SW 1271 (cell line): ENCODE results near the gene CNOT3.

Experiments used
- DNase-seq, 2 experiments: peaks; one replicate each; lab custom pipeline; 2025; lab: John Stamatoyannopoulos, UW

CNOT3 gene

DNA sequence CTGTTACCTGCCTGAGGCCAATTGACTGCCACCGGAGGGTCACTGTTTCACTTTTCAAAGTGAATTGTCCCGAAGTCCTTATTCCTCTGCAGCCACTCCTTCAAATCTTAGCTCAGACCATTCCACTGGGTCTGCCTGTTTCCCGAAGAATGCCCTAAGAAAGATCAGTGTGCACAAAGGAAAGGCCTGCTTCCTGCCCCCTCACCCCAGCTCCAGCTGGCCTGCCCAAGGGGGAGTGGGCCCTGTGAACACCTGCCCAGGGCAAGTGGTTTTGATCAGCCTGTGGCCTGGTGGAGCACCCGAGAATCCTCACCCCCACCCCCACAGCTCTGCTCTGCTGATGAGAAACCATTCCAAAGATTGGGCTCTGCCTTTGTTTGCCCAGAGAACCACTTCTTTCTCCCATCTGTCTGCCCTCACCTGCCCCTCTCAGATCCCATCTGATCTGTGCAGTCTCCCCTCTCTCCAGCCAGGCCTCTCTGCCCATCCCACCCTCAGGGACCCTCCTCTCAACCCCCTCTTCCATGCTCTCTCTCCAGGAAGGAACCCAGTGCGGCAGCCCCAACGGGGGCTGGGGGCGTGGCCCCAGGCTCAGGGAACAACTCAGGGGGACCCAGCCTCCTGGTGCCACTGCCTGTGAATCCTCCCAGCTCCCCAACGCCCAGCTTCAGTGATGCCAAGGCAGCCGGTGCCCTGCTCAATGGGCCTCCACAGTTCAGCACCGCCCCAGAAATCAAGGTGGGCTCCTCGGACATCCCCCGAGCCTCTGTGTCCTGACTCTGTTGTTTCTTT lies 11.7 kb downstream of the CNOT3 start:
- DNase-seq = no peak

DNA sequence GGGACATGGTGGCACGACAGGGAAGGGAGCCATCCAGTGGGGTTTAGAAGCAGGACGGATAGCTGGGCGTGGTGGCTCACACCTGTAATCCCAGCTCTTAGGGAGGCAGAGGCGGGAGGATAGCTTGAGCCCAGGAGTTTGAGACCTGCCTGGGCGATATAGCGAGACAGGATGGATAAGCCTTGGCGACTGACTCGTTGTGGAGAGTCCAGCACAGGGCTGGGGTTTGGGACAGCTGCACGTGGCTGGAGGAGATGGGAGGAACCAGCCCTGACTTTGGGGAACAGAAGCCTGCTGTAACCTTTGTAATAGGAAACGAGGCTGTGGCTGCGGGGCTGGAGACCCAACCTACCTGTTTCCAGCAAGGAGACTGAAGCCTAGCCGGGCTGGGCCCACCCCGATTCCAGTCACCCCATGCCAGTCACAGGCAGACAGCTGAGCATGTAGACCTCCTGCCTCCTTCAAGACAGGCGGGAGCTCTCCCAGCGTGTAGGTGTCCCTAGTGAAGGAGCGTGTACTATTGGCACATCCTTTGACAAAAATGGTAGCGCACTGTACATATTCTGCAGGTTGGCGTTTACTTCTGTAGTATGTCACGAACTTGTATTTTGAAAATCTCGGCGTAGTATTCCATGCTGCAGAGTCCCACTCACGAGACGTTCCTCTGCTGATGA lies 13.9 kb downstream of the CNOT3 start:
- DNase-seq = no peak

DNA sequence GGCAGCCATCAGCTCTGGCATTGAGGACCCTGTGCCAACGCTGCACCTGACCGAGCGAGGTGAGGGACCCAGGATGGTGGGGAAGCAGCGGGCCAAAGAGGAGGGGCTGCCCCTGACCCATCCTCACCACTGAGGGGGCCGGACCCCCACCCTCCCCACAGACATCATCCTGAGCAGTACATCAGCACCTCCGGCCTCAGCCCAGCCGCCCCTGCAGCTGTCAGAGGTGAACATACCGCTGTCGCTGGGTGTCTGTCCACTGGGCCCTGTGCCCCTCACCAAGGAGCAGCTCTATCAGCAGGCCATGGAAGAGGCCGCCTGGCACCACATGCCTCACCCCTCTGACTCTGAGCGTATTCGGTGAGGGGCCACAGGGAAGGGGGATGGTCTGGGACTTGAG lies 14.7 kb downstream of the CNOT3 start:
- no peak for DNase-seq

DNA sequence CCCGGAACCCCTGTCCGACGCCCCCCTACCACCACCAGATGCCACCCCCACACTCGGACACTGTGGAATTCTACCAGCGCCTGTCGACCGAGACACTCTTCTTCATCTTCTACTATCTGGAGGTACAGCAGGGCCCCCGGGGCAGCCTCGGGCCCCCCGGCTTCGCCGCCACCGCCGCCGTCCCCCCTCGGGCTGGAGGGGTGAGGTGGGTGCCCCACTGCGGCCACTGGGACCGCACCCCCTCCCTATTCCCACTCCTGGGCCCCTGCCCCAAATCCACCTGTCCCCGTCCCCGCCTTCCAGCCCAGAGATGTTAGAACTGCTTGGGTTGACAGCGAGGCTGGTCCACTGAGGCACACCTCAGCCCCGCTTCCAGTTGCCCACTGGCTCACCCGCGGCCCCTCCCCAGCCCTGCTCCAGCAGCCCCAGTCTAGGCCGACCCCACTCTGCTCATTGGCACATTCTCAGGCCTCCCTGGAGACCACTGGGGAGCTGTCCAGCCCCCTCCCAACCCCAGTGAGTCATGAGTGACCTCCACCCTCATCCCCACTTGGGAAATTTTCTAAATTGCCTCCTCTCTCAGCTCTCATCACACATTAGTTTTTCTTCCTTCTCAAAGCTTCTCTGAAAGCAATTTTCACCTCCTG lies 15.4 kb downstream of the CNOT3 start:
- no peak for DNase-seq

DNA sequence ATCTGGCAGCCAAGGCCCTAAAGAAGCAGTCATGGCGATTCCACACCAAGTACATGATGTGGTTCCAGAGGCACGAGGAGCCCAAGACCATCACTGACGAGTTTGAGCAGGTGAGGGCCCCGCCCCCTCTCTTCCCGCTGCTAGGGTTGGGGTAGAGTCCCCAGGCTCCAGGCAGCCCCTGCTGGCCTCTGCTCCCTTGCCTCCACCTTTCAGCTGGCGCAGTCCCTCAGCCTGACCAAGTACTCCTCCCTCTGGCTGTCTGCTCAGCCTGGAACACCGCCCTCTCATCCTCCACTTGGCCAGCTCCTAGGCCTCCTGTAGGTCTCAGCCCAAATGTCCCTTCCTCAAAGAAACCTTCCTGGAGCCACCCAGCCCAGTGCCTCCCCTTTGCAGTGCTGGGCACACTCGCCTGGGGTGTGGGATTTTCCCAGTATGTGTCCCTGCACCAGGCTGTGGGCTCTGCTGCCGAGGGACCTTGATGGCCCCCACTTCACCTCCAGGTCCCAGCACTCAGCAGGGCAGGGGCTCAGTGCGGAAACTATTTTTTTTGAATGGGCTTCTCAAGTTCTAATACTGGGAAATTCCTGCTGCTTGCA lies 16.3 kb downstream of the CNOT3 start:
- no peak for DNase-seq

DNA sequence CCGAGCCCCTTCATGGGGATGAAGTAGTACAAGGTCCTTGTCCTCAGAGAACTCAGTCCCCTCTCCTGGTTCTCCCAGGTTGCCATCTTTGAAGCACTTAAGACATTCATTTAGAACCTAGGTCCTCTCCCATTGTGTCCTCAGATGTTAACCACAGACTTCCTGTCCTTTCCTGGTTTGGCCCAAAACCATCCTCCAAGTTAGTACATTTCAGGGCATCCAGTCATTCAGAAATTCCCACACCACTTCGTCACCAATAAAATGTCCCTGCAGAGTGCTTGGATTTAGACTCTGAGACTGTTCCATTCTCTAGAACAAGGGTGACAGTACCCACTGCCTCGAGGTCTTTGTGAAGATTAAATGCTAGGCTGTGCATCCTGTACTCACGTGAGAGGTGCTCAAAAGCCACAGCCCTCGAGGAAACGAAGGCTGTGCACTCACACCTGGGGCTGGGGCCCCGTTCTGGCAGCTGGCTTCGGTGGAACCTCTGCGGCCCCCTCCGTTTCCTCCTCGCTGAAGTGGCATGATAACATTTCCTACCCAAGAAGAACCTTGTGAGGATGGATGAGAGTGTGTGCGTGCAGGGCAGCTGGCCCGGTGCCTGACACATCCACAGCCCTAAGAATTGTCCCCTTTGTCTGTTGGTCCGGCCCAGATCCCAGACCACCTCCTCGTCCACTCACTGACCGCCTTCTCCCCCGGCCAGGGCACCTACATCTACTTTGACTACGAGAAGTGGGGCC lies 17.2 kb downstream of the CNOT3 start:
- peak in 1 of 2 experiments; percentile 36 for DNase-seq

DNA sequence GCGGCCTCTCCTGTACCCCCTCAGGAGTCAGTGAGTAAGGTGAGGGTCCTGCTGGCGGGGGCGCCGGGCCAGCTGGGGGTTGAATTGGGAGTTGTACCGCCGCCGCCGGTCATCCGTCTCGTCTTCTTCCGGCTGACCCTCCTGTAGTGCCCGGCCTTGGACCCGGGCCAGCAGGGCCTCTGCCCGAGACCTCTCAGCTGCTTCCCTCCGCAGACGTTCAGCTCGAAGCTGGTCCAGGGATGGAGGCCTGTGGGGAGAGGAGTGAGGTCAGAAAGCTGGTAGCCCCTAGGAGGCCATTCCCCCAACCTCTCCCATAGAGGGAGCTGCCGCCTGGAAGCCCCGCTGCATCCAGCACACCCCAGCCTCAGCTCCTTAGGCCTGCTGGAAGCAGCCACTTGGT lies 18.1 kb downstream of the CNOT3 start:
- no peak for DNase-seq

DNA sequence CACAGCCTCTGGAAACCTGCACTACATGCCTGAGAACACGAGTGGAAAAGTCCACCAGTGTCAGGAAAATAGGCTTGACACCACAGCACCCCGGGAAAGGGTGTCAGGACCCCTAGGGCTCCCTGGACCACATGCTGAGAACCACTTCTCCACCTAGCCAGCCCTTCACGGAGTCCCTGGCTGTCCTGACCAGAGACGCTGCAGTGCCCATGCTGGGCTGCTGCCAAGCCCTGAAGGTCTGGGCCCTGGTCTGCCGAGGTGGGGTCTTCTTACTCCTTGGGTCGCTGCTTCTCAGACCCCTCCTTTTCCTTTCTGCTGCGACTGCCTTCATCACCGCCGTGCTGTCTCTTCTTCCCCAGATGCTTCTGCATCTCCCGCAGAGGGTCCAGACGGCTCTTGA lies 18.9 kb downstream of the CNOT3 start:
- no peak for DNase-seq

DNA sequence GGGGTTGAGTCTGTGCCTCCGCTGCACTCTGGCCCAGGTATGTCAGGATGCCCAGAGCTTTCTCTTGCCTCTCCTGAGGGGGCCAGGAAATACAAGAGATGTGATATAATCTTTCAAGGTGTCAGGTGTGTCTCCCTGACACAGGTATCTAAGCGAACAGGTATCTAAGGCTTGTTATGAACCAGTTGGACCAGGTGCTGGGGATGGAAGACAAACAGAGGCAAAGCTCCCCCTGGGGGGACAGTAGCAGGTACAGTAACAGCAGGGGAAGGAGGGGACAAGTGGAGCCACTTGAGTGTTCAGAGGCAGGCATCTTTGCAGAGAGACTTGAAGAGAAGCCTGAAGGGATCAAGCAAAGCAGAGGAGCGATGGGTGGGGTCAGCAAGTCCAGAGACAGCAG lies 19.4 kb downstream of the CNOT3 start:
- no peak for DNase-seq

DNA sequence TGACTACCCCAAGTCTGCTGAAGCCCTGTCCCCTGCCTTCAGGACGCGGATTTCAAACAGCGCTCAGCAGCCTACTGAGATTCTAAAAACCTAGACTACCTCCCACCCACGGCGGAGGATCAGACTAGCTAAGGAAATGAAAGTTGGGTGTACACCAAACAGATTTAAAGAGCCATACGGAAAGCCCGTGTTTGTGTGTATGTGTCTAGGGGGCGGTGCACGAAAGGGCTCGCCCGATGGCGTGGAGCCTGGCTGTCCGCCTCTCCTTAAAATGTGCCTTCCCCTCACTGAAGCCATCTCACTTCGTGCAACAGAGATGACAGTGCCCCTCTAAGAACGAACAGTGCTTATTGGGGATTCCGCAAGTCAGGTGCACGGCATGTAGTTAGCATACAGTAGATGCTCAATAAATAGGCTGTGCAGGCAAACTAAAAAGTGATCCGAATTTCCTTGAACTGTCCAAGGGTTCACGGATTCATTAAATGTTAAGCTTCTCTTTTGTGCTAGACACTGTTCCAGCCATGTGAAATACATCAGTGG lies 21.3 kb downstream of the CNOT3 start:
- peak in 1 of 2 experiments; percentile 39 for DNase-seq

DNA sequence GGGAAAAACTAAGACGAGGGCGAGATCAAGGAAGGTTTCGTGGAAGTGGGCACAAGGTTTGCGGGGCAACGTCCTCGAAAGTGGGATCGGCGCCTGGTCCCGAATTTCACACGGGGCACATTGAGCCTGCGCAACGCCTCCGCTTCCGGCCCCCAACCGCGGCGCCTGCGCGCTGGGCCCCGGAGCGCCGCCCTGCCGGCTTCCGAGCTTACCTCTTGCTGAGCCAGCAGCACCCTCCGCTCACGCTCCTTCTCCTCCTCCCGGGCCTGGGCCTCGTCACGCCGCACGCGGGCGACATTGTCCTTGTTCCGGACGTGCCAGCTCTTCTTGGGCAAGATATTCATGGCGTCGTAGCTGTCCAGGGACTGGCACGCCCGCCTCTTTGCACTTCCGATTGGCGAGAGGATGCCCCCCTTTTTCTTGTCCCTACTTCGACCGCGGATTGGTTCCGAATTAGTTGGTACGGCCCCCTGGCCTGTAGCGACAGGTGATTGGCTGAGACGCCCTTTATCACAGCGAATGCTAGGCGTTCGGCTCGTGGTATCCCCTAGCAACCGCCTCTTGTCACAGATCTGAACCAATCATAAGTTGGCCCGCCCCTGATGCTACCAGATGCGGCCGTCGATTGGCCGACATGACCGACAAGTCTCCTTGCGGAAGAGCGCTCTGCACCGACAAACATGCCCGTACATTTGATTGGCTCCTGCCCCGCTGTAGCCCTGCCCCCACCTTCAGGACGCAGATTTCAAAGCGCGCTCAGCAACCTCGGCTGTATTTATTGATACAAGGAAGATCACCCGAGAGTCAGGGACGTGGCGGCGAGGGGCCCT lies 22.0 kb downstream of the CNOT3 start, which contains the start of gene LENG1:
Gene LENG1 (minus strand): TSS at position 370 of the 830 bp plus-strand sequence. CDS start 26 bp downstream, at position 344.
- DNase-seq = peak; percentile 95 to 99

DNA sequence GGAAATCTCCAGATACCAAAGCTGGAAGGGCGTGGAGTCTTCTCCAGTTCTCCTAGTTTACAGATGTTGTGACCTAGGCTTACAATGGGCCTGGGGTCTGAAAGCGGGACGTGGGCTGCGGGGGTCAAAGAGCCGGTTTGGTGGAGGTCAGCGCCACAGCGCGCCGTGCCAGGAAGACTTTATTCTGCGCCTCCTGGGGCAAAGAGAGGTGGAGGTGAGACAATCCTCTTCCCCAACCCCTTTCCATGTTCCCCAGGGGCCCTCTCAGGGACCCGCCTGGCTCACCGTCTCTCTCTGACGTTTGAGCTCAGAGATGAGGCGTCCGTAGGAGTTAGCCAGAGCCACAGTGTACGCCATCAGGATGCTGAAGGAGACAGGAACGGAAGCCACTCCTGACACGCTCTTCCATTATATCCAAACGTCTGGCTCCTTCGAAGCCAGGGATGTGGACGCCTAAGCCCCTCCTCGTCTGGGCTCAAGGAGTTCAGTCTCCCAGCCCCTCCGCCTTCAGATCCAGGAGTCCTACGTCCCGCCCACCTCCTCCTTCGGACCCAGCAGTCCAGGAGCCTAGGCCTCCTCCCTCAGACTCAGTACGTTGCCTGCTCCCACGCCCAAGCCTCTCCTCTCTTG lies 22.7 kb downstream of the CNOT3 start:
- DNase-seq = no peak

DNA sequence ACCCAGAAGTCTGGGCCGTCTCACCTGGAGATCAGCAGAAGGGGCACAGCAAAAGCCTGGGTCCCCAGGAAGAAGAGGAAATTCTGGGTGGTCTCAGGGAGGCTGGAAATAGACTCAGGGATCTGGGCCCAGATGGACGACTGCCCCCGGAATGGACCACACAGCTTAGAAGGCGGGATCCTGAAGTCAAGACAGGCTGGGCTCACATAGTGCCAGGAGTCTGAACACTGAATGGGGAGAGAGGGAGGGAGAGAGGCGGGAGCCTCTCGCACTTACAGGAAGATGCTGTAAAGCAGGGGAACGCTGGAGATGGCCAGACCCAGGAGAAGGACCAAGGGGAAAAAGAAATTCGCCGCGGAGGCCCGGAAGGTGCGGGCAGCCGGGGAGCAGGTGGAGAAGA lies 23.3 kb downstream of the CNOT3 start:
- DNase-seq = no peak

DNA sequence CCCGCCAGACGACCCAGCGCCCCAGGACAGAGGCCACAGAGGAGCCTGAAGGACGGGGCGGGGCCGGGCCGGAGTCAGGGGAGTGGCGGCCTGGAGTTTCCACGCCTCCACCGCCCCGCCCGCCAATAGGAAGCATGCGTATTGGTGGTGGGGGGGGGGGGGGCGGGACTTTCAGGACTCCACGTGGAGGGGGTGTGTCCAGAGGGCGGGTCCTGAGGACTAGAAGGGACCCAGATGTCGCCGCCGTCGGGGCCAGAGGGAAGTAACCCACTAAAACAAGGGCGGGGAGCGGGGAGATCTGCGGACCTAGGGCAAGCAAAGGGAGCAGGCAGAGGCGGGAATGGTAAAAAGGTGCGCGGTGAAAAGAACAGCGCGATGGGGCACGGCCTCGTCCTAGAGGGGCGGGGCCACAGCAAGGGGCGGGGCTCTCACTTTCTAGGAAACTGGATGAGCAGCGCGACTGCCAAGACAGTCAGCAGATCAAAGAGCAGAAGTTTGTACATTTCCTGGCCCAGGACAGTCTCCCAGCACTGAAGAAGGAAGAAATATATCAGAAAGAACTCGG lies 24.8 kb downstream of the CNOT3 start:
- DNase-seq = peak; percentile 61 to 64

DNA sequence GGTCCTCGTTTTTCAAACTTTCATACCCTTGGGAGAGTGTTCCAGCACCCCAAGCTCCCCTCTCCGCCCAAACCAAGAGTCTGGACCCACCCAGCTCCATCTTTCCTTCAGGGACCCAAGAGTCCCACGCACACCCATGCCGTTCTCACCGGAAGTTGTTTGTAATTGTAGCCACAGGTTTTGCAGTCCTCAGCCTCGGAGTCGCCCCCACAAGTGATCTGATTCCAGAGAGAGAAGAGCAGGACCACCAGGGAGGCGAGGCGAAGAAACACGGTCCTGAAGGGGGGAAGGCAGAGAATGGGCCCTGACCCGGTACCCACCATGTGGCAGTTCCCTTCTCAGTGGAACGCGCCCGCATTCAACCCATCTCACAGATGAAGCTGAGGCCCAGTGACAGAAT lies 25.3 kb downstream of the CNOT3 start:
- DNase-seq = no peak

DNA sequence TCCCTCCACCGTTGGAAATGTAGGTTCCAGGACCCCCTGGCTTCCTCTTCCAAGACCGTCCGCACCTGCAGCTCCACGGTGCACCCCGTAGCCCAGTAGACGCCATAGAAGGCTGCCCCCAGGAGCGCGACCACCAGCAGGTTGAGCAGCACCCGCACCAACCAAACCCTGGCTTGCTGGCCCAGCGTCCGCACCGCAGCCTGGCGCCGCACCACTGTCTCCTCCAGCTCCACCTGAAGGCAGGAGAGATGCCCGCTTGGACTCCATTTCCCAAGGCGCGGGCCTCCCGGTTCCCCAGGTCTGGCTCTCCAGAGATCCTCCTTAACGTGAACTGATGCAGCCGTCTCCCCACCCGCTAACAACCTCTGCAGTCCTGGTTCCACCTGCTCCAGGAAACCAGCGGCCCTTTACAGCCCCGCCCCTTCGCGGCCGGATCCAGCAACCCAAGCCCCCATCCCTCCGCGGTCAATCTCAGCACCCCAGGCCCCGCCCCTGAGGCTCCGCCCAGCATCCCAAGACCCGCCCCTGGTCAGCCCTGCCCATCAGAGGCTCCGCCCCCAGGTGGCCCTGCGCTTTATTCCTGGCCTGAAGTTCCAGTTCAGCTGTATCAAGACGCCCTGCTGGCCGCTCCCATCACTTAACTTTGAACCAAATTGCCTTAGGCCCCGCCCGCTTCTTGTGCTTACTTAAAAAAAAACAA lies 27.0 kb downstream of the CNOT3 start:
- no peak for DNase-seq

DNA sequence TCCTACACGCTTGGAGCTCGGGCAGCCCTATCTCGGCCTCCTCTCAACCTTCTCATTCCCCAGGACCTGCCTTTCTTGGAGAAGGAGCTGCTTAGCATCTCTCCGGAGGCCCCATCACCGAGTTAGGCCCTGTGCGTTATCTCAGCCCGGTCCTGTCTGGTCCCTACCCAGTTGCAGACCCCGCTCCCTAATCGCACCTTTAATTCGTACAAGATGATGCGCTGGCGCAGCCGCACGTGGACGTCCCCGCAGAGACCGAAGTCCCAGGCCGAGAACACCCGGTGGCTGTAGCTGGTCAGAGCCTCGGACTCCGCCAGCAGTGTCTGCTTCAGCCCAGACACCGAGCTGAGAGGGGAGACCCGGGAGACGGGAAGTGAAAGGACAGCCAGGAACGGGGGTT lies 27.7 kb downstream of the CNOT3 start:
- no peak for DNase-seq

DNA sequence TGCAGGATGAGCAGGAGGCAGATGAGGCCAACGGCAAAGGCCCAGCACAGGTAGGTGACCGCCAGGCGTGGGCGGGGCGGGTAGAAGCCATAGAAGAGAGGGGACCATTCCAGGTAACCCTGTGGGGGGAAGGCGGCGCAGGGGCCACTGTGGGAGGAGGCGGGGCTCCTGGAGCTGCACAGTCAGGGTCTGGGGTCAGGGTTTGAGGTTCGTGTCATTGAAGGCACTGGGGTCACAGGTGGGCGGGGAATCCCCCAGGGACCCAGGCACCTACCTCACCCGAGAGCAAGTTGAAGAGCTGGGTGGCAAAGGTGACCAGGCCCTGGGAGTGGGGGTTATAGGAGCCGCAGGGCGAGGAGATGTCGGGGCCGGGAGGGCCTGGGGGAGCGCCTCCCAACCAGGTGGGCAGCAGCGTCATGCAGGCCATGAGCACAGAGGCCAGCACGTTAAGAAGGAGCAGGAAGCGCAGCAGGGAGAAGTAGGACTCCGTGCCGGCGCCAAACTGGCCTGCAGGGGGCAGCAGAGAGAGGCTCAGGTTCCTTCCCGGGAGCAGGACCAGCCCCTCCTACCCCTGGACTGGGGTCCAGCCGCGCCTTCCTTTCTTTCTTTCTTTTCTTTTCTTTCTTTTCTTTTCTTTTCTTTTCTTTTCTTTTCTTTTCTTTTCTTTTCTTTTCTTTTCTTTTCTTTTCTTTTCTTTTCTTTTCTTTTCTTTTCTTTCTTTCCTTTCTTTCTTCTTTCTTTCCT lies 30.8 kb downstream of the CNOT3 start:
- DNase-seq = peak in 1 of 2 experiments; percentile 78
